HL-60/S4 treated with phorbol 12-myristate 13-acetate at 8.2 ng/mL for 4 days and 3 days (cell line): ENCODE results near the gene BMPR1A.

Experiments used
- in situ Hi-C: fragments of 300-500 bp; cut with MboI; formaldehyde crosslinking; loops from 2 replicates; pipeline ENCODE4 v1.15.0; 2022; ENCODE audit warnings: low sequenced_read_pairs

Gene BMPR1A

GRCh38 chr10:86756511-86757112 is at the start of gene BMPR1A:
Gene BMPR1A (plus strand): TSS chr10:86756619. CDS start chr10:86876019, 119,400 bp downstream.
- in situ Hi-C loops: no loop called here

- in situ Hi-C loops: no loop called here
Observed at GRCh38 chr10:86706977-86707376, 49.4 kb upstream of the BMPR1A start.

GRCh38 chr10:86707505-86707904 is 48.9 kb upstream of the BMPR1A start:
- in situ Hi-C loops: no loop called here

GRCh38 chr10:86708068-86708782 is 48.2 kb upstream of the BMPR1A start:
- in situ Hi-C loops: no loop called here

GRCh38 chr10:86708783-86709380 is 47.5 kb upstream of the BMPR1A start:
- in situ Hi-C loops: no loop called here

- in situ Hi-C loops: no loop called here
Observed at GRCh38 chr10:86709396-86710185, 46.8 kb upstream of the BMPR1A start.

- in situ Hi-C loops: no loop called here
Observed at GRCh38 chr10:86710987-86711512, 45.4 kb upstream of the BMPR1A start.

GRCh38 chr10:86711513-86712316 is 44.7 kb upstream of the BMPR1A start:
- in situ Hi-C loops: no loop called here

GRCh38 chr10:86712317-86712707 is 44.1 kb upstream of the BMPR1A start:
- in situ Hi-C loops: no loop called here

- in situ Hi-C loops: no loop called here
Observed at GRCh38 chr10:86715156-86715795, 41.1 kb upstream of the BMPR1A start.

- in situ Hi-C loops: no loop called here
Observed at GRCh38 chr10:86715836-86716235, 40.6 kb upstream of the BMPR1A start.

- in situ Hi-C loops: no loop called here
Observed at GRCh38 chr10:86716466-86716865, 40.0 kb upstream of the BMPR1A start.

- in situ Hi-C loops: no loop called here
Observed at GRCh38 chr10:86718556-86718955, 37.9 kb upstream of the BMPR1A start.

GRCh38 chr10:86721232-86721631 is 35.2 kb upstream of the BMPR1A start:
- in situ Hi-C loops: no loop called here

GRCh38 chr10:86723009-86723408 is 33.4 kb upstream of the BMPR1A start:
- in situ Hi-C loops: no loop called here

GRCh38 chr10:86724445-86724844 is 32.0 kb upstream of the BMPR1A start:
- in situ Hi-C loops: no loop called here

GRCh38 chr10:86725980-86726676 is 30.3 kb upstream of the BMPR1A start:
- in situ Hi-C loops: no loop called here

- in situ Hi-C loops: no loop called here
Observed at GRCh38 chr10:86726677-86726999, 29.8 kb upstream of the BMPR1A start.

GRCh38 chr10:86727470-86727869 is 28.9 kb upstream of the BMPR1A start:
- in situ Hi-C loops: no loop called here
